GM21825 (cell line): ENCODE results near the gene MGAT2.
"Not testable (repeated sequence)": the region's sequence is repeated elsewhere in the genome, so short reads cannot be mapped to it uniquely, and the experiment has no call there.

Experiments used
- ATAC-seq: cut with Tn5 transposase; IDR thresholded peaks from one replicate; pipeline ENCODE4 v1.9.1; 2021; ENCODE audit warnings: mild to moderate bottlenecking, moderate library complexity; ENCODE audit not compliant: unreplicated experiment

The MGAT2 gene

GRCh38 chr14:49612251-49612650, 8.3 kb upstream of the MGAT2 start:
- no peak for ATAC-seq

- ATAC-seq = no peak
Measured at GRCh38 chr14:49612671-49613070, 7.9 kb upstream of the MGAT2 start.

DNA sequence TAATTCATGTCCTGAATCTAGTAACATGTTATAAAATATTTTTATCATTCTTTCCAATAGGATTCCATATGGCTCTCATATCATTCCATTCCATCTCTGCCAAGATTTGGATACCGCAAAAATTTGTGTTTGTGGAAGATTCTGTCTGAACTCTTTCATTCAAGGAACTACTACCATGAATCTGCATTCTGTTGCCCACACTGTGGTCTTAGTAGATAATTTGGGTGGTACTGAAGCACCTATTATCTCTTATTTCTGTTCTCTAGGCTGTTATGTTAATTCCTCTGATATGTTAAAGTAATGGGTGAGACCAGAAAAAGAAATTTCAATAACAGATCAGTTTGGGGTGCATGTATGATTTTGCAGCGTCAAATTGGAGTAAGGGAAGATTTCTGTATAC, 6.4 kb upstream of the MGAT2 start:
- no peak for ATAC-seq

DNA sequence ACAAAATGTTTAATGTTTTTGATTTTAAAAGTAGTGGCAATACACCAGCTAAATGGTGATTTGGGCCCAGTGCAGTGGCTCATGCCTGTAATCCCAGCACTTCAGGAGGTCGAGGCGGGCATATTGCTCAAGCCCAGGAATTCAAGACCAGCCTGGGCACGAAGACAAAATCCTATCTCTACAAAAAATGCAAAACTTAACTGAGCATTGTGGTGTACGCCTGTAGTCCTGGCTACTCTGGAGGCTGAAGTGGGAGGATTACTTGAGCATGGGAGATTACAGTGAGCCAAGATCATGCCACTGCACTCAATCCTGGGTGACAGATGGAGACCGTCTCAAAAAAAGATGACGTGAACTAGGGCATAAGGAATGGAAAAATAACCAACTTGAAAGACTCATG, 4.8 kb upstream of the MGAT2 start:
- no peak for ATAC-seq

DNA sequence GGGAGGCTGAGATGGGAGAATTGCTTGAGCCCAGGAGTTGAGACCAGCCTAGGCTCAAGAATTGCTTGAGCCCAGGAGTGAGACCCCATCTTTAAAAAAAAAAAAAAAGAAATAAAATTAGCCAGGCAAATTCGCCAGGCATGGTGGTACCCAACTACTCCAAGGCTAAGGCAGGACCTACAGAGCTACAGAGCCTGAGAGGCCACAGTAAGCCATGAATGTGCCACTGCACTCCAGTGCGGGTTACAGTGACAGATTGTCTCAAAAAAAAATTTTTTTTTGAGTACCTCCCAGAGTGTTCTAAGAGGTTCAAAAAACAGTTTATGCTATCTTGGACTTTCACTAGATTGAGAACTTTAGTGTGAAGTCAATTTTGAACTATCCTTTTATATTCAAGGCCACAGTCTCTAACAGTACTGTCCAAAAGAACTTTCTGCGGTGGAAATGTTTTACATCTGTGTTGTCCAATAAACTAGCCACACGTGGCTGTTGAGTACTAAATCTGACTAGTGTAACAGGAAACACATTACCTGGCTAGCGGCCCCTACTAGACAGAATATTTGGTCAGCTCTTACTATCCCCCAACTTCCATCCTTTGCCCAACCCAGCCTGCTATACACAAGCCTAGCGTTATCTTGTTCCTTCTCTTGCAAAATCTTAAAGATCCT, 2.6 kb upstream of the MGAT2 start:
- ATAC-seq = no peak

DNA sequence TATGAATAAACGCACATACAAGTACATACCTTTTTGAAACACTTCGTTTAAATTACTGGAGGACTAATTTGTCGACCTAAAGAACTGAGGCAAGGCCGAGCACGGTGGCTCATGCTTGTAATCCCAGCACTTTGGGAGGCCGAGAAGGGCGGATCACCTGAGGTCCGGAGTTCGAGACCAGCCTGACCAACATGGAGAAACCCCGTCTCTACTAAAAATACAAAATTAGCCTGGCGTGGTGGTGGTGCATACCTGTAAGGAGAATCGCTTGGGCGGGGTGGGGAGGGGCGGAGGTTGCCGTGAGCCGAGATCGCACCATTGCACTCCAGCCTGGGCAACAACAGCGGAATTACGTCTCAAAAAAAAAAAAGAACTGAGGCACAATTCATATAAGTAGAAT, 1.3 kb upstream of the MGAT2 start:
- ATAC-seq = not testable (repeated sequence)

- no peak for ATAC-seq
Measured at GRCh38 chr14:49619730-49620129, 869 bp upstream of the MGAT2 start.

DNA sequence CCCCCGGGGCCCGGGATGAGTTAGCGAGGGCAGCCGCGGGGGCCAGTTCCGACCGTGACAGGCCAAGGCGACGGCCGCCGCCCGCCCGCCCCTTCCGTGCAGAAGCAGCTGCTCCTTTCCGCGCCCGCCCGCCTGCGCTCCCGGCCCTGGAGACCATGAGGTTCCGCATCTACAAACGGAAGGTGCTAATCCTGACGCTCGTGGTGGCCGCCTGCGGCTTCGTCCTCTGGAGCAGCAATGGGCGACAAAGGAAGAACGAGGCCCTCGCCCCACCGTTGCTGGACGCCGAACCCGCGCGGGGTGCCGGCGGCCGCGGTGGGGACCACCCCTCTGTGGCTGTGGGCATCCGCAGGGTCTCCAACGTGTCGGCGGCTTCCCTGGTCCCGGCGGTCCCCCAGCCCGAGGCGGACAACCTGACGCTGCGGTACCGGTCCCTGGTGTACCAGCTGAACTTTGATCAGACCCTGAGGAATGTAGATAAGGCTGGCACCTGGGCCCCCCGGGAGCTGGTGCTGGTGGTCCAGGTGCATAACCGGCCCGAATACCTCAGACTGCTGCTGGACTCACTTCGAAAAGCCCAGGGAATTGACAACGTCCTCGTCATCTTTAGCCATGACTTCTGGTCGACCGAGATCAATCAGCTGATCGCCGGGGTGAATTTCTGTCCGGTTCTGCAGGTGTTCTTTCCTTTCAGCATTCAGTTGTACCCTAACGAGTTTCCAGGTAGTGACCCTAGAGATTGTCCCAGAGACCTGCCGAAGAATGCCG, 699 bp downstream of the MGAT2 start:
- peak; percentile 30 for ATAC-seq

GRCh38 chr14:49622022-49622607, 1.5 kb downstream of the MGAT2 start:
- no peak for ATAC-seq

- ATAC-seq = no peak
Measured at GRCh38 chr14:49623387-49623786, 2.8 kb downstream of the MGAT2 start.

GRCh38 chr14:49623941-49624839, 3.6 kb downstream of the MGAT2 start:
- ATAC-seq = no peak

GRCh38 chr14:49633640-49634546, 13.3 kb downstream of the MGAT2 start:
- ATAC-seq = peak; percentile 78

DNA sequence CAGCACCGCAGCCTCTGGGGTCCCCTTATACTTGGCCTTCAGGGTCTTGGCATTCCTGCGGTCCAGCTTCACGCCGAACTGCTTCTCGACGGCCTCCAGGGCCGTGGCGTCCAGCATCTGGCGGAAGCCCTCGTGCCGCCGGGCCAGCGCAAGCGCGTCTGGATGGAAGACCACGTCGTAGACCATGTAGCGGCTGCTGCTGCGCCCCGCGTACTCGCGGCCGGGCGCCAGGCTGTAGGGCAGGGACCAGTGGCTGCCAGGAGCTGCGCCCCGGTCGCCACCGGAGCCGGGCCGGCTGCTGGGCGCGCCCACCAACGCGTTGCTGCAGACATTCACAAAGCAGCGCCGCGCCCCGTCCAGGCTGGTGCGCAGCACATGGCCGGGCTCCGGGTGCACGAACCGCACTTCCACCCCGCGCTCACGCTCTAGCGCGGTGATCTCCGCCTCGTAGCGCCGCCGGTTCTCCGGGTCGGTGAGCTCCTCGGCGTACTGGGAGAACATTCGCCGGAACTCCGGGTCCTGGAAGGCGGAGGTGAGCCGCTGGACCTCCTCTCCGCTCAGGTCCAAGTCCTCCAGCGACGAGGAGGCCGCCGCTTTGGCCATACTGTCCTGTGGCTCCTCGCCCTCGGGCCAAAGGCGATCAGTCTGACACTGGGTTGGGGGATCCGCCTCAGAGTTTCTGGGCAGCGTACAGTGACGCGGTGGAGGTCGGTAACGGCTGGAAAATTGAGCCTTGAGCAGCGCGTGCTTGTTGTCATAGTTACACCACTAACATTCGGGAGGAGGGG, 14.1 kb downstream of the MGAT2 start, which contains the start of gene DNAAF2:
Gene DNAAF2, minus strand, starts transcription at position 698 of the 788 bp plus-strand sequence. Its CDS starts 95 bp downstream, at position 603.
- ATAC-seq = peak; percentile 28

- ATAC-seq = no peak
Measured at GRCh38 chr14:49636866-49637265, 16.3 kb downstream of the MGAT2 start.

DNA sequence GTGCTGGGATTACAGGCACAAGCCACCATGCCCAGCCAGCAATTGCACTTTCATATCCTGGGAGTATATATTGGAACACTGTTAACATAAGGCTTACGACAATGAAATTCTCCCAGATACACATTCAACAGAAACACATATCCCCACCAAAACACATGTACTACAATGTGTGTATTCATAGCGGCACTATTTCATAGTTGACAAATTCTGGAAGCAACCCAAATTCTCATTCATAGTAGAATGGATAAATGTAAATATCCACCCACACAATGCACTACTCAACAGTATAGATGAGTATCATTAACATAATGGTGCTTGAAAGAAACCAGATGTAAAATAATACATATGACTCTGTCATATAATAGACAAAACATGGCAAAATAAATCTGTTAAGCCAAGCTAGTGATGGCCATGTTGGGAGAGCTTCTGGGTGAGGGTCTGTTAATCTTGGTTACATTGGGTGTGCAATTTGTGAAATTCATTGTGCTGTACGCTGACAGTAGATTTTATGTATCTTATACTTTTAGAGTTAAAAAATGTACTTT, 17.0 kb downstream of the MGAT2 start:
- ATAC-seq = no peak

DNA sequence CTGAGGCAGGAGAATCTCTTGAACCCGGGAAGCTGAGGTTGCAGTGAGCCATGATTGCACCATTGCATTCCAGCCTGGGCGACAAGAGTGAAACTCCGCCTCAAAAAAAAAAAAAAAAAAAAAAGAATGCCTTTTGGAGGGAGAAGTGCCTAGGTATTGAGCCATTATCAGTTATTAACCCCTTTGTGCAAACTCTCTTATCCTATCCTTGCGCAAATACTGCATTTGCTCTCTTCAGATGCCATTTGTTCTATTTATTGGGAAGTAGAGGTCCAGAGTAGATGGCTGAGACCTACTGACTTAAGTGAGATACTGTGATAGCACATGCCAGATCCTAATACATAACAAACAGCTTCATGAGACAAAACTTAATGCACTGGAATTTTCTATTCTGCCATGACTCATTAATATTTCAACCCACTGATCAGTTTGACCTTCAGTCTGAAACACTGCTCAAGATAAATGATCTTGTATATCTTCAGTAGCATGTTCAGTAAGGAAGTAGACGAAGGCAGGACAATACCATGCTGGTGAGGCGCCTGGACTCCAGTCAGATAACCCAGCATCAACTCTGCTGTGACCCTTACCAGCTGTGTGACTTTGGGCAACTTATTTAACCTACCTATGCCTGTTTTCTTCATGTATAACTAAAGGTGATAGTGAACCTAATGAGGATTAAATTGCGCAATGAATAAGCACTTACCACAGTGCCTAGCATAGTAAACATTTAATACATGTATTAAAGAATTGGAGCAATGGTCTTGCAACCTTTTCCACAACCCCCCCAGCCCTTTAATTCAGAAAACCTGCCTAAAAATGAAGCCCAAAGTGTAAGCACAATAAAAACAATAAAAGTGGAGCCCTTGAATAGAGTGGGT, 20.2 kb downstream of the MGAT2 start:
- ATAC-seq = no peak

DNA sequence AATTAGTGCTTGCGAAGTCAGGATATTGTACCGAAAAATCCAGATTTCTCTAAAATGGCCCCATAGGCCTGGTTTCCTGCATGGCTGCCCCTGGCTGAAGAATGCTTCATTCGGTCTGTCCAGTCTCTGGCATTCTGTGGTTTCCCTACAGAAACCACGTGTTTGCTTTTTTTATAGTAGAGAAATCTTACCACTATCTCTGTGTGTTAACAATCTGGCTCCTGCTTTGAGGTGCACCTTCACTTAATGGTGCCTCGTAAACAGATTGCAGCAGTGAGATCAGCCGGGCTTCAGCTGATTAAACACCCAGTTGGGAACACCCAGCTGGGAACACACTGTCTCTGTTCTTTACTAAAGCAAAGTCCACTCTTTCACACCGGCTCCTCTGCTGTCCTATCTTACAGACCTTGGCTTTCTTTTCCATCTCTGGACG, 21.1 kb downstream of the MGAT2 start:
- no peak for ATAC-seq

DNA sequence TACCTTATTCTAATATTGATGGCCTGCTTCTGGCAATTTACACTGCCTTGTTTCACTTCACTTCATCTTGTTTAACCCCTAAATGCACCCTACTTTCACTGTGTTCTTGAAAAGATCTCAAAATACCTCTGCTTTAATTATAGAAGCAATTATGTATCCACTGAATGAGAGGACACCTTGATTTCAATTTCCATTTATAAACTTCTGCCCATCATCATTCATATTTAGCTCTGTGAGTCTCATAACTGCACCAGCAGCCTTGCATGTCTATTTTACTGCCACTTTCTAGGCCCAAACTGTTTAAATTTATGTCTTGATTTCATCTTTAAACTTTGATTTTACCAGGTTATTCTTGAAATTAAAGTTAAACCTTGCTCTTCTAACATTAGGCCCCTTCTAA, 21.6 kb downstream of the MGAT2 start:
- ATAC-seq = no peak
